ENCODE results near the gene TMEFF2. TPM values are rescaled to one million over a fixed set of nuclear protein-coding genes. Genes with fewer than 3 reads are reported as not detected.
"Not testable (repeated sequence)": the region's sequence is repeated elsewhere in the genome, so short reads cannot be mapped to it uniquely, and the experiment has no call there.

TMEFF2 gene
- total RNA-seq, 1 donor from 2014 or later, result not detected

DNA sequence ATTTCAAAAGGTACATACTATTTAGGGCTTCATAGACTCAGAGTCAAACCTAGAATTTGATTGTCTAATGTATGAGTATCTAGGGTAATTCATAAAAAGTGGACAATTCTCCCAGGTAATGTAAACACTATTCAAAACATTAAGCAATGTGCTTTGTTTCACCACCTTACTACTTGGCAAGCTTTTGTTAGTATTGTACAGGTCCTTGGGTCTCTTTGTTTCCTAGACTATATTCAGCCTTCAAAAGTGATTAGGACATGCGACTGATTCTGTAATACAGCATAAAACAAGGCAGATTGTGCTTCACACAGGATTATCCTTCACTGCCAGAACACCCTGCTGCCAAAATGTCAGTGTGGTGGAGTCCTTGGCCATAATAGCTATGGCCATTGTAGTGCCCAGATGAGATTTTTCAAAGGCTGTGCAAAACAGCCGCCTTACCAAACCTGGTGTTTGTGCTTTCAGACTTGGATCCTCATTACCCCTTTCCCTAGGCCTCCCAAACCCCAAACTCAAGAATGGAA is 257.8 kb downstream of the TMEFF2 start:
- intact Hi-C loops (cut with micrococcal nuclease), result no loop called here

DNA sequence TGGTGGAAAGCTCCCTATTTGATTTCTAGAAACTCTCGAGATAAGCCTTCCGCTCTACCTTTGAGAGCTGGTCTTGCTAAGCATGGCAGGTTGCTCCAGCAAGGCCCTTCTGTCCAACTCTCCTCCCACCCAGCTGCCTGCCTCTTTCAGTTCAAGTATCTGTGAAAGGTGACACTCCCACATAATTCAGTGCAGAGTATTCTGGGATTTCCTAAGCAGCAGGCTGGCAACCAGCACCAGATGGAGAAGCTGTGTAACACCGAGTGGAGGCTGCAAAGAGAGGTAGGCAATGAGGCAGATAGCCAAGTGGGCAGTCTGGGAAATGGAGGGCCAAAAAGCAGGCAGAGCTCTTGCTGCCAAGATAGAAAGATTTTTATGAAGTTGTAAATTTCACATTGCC is 259.5 kb downstream of the TMEFF2 start:
- intact Hi-C loops (cut with micrococcal nuclease), result no loop called here

DNA sequence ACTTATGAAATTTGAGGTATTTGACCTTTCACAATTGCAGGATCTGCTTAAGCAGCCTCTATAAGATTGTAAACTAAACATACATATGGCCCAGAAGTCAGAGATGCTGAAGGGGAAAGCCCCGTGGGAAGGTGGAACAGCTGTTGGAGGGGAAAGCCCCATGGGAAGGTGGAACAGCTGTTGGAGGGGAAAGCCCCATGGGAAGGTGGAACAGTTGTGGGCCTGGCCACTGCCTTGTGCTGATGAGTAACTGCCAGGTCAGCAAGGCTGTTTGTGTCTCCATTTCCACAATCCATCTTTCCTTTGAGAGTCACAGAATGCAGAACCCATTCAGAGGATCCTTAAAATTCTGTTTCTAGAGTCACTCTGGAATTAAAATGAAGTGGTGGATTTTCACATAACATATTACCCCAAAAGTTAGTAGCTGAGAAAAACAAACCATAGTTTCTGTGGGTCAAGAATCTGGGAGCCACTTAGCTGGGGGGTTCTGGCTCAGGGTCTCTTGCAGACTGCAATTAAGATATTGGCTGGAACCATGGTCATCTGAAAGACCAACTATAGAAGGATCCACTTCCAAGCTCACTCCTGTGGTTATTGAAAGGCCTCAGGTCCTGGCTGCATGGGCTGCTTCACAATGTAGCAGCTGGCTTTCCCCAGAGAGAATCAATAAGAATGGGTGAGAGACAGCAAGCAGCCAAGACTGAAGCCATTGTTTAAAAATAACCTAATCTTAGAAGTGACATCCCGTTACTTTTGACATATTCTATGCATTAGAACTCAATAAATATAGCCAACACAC is 261.2 kb downstream of the TMEFF2 start:
- intact Hi-C loops (cut with micrococcal nuclease), result no loop called here

DNA sequence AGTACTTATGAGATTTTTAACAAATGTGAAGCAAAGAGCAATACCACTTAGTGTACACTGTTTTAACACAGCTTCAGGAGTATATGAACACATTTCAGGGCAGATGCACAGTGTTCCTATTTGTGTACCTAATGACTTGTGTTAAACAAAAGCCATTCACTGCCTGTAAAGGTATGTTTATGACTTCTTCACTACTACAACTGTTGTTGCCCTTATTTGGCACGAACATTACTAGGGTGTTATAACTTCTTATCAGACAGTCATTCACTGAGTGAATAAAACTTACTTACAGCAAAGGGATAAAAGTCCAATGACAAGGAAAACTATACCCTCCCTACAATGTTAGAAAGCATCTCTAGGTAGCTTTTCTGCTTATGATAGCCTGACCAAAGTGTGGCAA is 262.4 kb downstream of the TMEFF2 start:
- intact Hi-C loops (cut with micrococcal nuclease), result no loop called here

DNA sequence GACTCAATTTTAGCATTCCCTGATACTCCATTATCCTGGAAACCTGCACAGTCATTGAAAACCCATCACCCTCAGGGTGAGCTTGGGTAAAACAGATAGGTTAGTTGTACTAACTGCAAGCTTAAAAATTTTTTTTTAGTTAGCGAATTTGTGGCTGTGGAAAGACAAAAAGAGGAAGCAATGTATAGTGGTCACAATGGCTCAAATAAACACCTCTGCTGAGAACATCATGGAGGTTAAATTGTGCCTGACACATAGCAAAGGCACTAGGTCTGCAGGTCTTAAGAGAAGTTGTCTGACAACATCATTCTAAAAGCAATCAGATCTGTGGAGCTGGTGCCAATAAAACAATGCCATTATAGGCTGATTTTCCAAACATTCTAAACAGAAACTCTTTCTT is 263.4 kb downstream of the TMEFF2 start:
- intact Hi-C loops (cut with micrococcal nuclease), result no loop called here

DNA sequence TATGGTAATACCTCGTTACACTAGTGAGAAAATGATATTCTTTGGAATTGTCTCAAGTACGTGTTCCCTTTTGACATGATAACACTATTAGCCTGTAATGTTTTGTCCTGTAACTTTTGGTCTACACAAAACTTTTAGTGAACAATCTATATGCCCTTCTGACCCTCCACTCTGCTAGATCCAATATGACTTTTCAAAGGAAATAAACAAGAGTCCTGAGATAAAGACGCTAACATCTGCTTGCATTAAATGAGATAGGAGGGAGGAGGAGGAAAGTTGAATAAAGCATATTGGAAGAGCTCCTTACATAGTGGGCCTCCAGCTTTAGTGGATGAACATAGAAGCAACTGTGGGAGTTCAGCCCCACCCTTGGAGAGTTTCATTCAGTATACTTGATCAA is 264.5 kb downstream of the TMEFF2 start:
- intact Hi-C loops (cut with micrococcal nuclease), result no loop called here

DNA sequence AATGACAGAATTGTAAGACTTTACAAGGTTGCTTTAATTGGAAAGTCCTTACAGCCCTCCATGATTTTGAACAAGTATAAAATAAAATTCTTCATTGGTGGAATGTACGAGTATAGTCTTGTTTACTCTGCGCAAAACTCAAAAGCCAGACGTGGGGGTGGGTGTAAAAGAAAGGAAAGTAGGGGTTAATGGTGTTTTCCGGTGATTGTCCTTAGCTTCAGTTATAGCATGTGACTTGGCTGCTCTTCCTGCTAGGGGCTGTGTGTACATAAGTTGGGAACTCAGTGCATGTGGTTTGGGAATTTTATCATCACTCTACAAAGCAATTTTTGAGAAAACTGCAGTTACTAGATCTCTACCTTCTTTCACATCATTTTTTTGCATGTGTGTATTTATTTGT is 265.4 kb downstream of the TMEFF2 start:
- intact Hi-C loops (cut with micrococcal nuclease), result no loop called here

DNA sequence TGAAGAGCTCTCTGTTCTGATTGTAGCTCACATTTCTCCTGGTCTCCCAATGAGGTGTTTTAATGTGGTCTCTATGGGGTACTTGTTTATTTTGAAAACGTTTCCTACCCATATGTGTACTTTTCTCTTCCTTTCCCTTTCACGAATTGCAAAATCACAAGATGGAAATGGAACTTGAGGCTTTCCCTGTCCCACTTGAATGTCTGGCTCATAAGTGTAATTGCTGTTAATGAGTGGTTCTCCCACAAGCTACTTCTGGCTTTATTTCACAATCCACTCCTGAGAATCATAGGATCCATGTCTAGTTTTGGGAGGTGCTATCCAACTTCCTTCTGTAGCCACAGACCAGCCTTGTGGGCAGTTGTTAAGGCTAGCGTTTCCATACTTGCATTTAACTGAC is 266.7 kb downstream of the TMEFF2 start:
- intact Hi-C loops (cut with micrococcal nuclease), result no loop called here

DNA sequence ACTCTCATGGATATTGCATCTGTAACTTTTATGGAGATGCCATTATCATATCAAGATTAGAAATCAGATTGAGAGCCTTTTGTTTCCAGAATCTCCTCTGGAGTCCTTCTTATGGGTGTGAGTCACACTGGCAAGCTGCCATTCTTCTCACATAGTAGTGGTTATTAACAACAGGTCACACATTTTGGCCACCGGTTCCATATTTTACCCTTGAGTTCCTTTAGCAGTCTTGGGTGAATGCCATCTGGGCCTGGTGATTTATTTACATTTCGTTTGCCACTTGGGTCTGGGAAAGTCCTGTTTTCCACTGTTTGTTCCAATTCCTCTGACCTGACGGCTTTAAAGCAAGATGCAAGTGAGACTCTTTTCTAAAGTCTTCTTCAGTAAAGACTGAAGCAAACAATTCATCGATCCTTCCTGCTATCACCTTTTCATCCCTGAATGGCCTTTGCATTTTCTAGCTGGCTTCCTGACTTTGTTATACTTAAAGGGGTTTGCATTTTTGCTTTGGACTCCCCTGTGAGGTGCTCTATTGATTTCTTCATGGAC is 267.3 kb downstream of the TMEFF2 start:
- intact Hi-C loops (cut with micrococcal nuclease), result no loop called here

DNA sequence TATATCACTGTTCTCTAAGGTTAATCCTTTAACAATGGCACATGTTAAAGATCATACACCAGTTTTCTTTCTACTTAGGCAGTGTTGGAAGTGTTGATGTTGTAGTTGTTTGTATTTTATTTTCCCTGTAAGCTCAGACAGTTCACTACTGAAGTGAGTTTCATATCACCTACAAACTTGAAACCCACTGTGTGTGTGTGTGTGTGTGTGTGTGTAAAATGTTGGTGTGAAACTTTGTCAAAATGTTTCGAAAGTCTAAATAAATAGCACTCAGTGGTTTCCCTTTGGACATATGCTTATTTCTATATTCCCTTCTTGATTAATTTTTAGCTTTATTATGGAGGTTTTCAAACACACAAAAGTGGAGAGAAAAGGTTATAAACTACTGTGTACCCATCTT is 268.1 kb downstream of the TMEFF2 start:
- intact Hi-C loops (cut with micrococcal nuclease), result no loop called here

DNA sequence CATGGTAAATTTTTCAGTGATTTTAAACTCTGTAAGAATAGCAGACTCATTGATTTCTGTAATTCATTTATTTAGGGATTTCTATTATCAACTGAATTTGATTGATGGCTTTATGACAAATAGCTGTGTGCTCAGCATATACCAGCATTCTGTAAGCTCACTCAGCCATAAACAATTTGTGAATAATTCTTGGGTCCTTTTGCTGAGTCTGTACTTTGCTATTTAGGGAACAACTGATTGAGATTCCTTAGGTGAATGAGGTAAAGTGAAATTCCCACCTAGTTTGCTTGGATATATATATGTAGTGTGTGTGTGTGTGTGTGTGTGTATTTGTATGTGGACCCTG is 271.1 kb downstream of the TMEFF2 start:
- intact Hi-C loops (cut with micrococcal nuclease), result no loop called here

DNA sequence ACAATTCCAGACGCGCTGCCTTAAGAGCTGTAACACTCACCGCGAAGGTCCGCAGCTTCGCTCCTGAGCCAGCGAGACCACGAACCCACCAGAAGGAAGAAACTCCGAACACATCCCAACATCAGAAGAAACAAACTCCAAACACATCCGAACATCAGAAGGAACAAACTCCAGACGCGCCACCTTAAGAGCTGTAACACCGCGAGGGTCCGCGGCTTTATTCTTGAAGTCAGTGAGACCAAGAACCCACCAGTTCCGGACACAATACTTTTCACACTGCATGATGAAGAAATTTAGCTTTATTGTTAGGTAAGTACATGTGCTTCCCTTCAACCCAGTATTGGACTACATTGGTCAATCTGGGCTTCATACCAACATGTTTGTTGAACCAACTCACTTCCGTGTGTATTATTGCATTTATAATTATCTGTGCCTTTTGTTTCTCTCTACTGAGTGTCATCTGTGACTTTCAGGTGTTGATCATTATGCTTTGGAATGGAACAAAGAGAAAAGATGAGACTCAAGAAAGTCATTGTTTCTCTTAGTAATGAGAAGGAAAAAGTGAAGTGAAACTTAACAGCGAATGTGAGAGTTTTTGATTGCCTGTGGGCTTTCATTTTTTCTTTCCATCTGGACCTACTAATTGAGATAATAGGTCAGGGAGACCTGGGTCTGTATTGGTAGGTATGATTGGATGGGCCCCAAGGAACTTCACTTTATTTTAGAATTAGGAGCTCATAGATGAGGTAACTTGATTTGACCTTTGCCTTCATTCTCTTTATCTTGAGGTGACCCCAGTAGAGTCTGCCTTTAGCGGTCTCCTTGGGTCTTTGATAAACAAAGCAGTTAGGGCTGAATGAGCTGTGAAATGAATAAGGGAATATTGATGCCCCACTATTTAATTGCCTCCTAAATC is 271.7 kb downstream of the TMEFF2 start:
- intact Hi-C loops (cut with micrococcal nuclease), result no loop called here

DNA sequence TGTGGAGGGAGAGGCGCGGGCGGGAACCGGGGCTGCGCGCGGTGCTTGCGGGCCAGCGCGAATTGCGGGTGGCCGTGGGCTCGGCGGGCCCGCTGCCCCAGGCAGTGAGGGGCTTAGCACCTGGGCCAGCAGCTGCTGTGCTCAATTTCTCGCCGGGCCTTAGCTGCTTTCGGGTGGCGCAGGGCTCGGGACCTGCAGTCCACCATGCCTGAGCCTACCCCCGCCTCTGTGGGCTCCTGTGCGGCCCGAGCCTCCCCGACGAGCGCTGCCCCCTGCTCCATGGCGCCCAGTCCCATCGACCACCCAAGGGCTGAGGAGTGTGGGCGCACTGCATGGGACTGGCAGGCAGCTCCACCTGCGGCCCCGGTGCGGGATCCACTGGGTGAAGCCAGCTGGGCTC is 273.1 kb downstream of the TMEFF2 start:
- intact Hi-C loops (cut with micrococcal nuclease), result not testable (repeated sequence)

DNA sequence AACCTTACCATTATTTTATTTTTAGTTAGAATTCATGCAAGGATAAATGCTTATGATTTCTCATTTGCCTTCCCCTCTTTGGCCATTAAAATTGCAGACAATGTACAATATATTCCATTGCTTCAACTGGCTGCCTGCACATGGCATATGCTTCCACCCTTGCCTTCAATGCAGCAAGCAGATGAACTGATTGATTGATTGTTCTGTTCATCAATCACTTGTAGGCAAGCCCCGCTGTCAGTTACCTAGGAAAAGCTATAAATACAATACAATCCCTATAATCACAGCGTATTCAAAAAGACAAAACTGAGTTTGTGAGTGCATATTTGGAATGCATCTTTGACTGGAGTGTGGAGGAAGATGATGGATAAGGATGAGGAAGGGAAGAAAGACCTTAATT is 274.2 kb downstream of the TMEFF2 start:
- intact Hi-C loops (cut with micrococcal nuclease), result no loop called here

DNA sequence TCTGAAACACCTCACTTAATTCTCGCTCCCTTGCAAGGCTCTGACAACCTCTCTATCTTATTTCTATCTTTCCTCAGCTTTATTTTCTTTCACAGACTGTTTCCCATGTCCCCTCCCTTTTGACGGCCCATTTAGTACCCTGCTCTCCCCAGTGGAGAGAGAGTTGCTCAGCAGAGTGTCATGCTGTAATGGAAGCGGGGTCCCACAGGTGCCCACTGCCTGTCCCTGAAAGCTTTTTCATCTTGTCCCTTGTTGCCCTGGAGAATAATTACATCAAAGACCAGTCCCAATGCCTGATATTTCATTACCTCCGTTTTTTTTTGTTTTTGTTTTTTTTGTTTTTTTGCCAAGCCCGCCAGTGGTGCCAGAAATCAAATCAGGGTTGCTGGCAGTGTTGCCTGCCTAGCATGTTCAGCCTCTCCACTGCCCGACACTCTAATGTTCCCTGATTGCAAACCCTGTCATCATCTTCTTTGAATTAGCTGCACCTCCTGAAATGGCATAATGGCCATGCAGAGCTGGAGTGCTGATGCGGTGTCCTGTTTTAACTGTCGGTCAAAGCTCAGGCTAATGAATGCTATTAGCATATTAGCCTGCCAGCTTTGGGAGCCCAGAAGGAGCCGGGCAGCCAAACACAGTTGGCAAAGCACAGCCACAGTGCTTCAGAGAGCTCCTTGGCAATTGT is 276.6 kb downstream of the TMEFF2 start:
- intact Hi-C loops (cut with micrococcal nuclease), result no loop called here

DNA sequence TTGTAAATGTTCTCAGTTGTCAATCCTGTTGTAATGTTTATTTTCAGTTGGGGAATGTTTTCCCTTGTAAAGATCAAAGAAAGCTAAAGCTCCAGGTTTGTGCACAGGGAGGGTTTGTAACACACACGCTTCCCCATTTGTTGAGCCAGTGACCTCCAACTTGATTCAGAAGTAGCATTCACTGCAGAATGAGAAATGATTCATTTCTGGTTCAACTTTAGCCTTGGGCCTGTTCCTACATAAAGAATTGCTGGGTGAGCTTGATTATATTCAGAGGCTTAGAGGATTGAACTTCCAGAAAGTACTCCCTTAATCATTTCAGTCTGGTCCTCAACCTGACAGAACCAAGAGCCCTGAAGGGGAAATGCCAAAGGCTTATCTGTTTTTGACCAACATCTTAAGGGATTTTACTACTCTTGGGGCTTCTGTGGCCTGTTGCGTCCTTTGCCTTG is 277.3 kb downstream of the TMEFF2 start:
- intact Hi-C loops (cut with micrococcal nuclease), result no loop called here

DNA sequence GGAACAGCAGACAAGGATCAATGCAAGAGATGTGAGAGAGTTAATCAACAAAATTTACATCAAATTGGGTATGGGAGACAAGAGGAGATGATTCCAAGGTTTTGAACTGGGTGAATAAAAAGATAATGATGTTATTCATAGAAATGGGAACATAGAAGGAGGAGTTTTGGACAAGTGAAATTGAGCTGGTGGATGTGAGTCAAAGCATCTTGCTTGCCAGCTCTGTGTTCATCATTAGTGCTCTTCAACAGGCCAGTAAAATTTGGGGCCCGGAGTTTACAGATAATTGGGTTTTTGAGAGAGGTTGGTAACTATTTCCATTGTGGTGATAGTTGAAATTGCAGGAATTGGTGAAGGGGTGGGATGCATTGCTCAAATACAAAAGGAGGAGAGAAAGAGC is 277.9 kb downstream of the TMEFF2 start:
- intact Hi-C loops (cut with micrococcal nuclease), result no loop called here

DNA sequence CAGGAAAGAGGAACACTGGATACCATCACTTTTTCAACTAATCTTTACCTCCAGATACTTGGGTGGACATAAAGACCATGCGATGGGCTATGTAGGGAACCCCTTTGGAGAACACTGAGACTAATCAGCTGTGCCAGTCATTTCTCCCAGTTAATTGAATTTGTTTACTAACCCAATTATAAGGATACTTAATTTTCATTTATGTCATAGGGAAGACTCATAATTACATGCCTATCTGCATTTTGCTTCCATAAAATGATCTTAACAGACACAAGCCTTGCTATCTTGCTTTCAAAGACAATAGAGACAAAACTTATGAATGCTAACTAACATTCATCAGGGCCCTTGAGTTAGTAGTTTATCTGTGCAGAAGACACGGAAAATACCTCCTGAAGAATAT is 279.0 kb downstream of the TMEFF2 start:
- intact Hi-C loops (cut with micrococcal nuclease), result no loop called here

DNA sequence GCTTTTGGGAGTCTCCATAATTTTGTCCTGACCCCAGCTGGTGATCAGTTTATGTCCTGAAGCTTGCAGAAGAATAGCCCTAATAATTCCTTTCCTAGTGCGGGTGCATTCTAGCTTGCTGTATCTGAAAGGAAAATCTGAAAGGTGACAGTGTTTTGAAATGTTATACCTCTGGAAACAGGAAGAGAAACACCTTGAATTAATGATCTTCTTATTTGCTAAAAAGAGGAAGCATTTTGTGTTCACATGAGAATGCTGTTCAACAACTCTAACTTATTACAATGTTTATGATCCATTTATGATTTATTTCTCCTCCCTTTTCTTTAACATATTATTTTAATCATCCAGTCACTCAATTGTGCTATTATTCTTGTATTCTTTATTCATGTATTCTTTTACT is 280.9 kb downstream of the TMEFF2 start:
- intact Hi-C loops (cut with micrococcal nuclease), result no loop called here

DNA sequence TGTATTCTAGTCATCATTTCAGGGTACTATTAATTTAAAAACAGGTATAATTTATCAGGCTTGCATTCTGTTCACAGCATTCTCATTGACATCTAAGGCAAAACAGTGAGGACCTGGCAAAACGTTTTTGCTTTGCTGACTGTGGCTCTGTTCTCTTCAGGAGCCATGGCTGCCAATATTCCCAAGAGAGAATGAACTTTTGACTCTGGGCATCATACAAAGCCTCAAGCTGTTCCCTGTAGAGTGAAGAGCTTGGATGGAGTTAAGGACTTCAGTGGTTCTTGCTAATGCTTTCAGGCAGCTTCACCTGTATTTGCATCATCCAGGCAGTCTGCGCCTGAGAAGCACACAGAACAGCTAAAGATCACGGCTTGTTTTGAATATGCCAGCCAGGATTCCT is 282.0 kb downstream of the TMEFF2 start:
- intact Hi-C loops (cut with micrococcal nuclease), result no loop called here

DNA sequence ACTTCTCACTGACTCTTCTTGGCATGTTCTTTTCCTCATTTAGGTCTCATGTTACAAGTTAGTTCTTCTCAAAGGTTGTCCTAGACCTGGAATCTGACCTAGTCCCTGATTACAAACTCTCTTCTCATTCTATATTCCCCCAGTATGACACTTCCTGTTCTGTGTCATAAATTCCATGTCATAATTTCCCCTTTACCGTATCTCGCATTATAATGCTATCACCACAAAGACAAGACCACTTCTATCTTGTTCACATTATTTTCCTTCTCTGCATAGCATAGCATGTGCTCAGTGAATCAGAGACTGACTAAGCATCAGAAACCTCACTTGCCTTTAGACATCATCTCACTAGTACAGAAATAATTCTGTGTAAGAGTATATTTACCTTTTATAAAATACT is 284.2 kb downstream of the TMEFF2 start:
- intact Hi-C loops (cut with micrococcal nuclease), result no loop called here

DNA sequence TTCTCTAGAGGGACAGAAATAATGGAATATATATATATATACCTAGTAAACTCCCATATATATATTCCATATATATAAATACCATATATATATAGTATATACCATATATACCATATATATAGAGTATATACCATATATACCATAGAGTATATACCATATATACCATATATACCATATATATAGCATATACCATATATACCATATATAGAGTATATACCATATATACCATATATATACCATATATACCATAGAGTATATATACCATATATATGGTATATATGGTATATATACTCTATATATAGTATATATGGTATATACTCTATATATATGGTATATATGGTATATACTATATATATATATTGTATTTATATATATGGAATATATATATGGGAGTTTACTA is 285.9 kb downstream of the TMEFF2 start:
- intact Hi-C loops (cut with micrococcal nuclease), result no loop called here

Data from T-helper 1 cell treated with Interleukin-12 subunit alpha and Interleukin-12 subunit beta and Interleukin-4 antibody, amounts not matched to agents 30 ng/mL and 1 ng/mL, for 36 hours (primary cell).